BJ (cell line): ENCODE measurements around the gene PEPD. TPM values are rescaled to one million over a fixed set of nuclear protein-coding genes. Genes with fewer than 3 reads are reported as not detected.
"Not testable (repeated sequence)": the region's sequence is repeated elsewhere in the genome, so short reads cannot be mapped to it uniquely, and the experiment has no call there.

Experiments used
- CTCF ChIA-PET: fragments of 350-600 bp; formaldehyde crosslinking; extraction: SDS; loops from one replicate; lab custom pipeline; 2021; ENCODE audit warnings: antibody characterized with exemption, inconsistent platforms; lab: Yijun Ruan, JAX
- POLR2A ChIA-PET: fragments of 300-600 bp; sonication (Branson Sonifier 250); formaldehyde crosslinking; extraction: SDS; loops from one replicate; lab custom pipeline; 2021; ENCODE audit warnings: antibody characterized with exemption; lab: Charles Lee
- DNase-seq: peaks from one replicate; pipeline ENCODE4 v3.0.0-alpha.2; 2011; ENCODE audit warnings: low read depth
- H3K27me3 ChIP-seq: 2 replicates; pipeline ENCODE4 v1.6.0; 2011; ENCODE audit warnings: low read length; ENCODE audit not compliant: control insufficient read depth, insufficient read depth
- H3K36me3 ChIP-seq: 2 replicates; pipeline ENCODE4 v1.5.1; 2011; ENCODE audit warnings: low read length; ENCODE audit not compliant: control insufficient read depth, insufficient read depth
- H3K4me3 ChIP-seq: 2 replicates; pipeline ENCODE4 v1.5.1; 2011; ENCODE audit warnings: low read depth, mild to moderate bottlenecking, control low read depth, low read length
- CTCF ChIP-seq: IDR thresholded peaks from 2 replicates; pipeline ENCODE4 v1.5.1; 2011; ENCODE audit warnings: low read depth, mild to moderate bottlenecking, control low read depth, inconsistent platforms, low read length, moderate library complexity; ENCODE audit not compliant: insufficient read depth
- polyA plus RNA-seq: library from polyadenylated mRNA; depleted of rRNA; stranded (reverse); fragments of >200 nt; gene quantifications from 2 replicates; pipeline ENCODE4 v1.2.3, GENCODE V29; 2011

The PEPD gene
- polyA plus RNA-seq, 1 experiment = 97.6 TPM

- ChIA-PET POLR2A (no interaction called here), CTCF (no interaction called here)
- Histone ChIP-seq H3K4me3 (no peak overlapping the region), H3K27me3 (no peaks in the 10 kb centered on the region), H3K36me3 (no peaks in the 10 kb centered on the region; the same call in 1 of the 2 replicates)
- no peak for TF ChIP-seq CTCF
- no peak for DNase-seq
Measured at GRCh38 chr19:33482476-33482875, 39.1 kb downstream of the PEPD start.

- DNase-seq = no peak
- Histone ChIP-seq H3K36me3 (no peaks in the 10 kb centered on the region; the same call in 1 of the 2 replicates), H3K4me3 (no peak overlapping the region), H3K27me3 (no peaks in the 10 kb centered on the region)
- CTCF ChIA-PET = no interaction called here
- POLR2A ChIA-PET = no interaction called here
- TF ChIP-seq CTCF = no peak
Measured at GRCh38 chr19:33481863-33482262, 39.7 kb downstream of the PEPD start.

- POLR2A ChIA-PET, H3K27me3 ChIP-seq, H3K4me3 ChIP-seq, H3K36me3 ChIP-seq, DNase-seq: not testable (repeated sequence)
- CTCF ChIA-PET = interaction anchor here (0.6 kb wide), 1 partner anchor 520 kb away, joined by 3 read pairs; no protein-coding TSS in a partner anchor
Measured at GRCh38 chr19:33479570-33479969, 42.0 kb downstream of the PEPD start.

- no peak overlapping the region for H3K4me3 ChIP-seq
- H3K36me3 ChIP-seq = no peaks in the 10 kb centered on the region; the same call in 1 of the 2 replicates
- no peak for DNase-seq
- POLR2A ChIA-PET = no interaction called here
- no peak for TF ChIP-seq CTCF
- CTCF ChIA-PET = no interaction called here
- H3K27me3 ChIP-seq = no peaks in the 10 kb centered on the region
Measured at GRCh38 chr19:33477781-33478180, 43.8 kb downstream of the PEPD start.

GRCh38 chr19:33476151-33476707 lies 45.4 kb downstream of the PEPD start:
- POLR2A ChIA-PET = no interaction called here
- no peak for TF ChIP-seq CTCF

More at GRCh38 chr19:33476151-33476707, 45.4 kb downstream of the PEPD start:
- DNase-seq = no peak
- Histone ChIP-seq H3K36me3 (no peaks in the 10 kb centered on the region; the same call in 1 of the 2 replicates), H3K4me3 (no peak overlapping the region), H3K27me3 (no peaks in the 10 kb centered on the region)
- CTCF ChIA-PET = no interaction called here
